Measurements from ENCODE around the gene NPTX1.

Gene NPTX1, protein sequence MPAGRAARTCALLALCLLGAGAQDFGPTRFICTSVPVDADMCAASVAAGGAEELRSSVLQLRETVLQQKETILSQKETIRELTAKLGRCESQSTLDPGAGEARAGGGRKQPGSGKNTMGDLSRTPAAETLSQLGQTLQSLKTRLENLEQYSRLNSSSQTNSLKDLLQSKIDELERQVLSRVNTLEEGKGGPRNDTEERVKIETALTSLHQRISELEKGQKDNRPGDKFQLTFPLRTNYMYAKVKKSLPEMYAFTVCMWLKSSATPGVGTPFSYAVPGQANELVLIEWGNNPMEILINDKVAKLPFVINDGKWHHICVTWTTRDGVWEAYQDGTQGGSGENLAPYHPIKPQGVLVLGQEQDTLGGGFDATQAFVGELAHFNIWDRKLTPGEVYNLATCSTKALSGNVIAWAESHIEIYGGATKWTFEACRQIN

DNA sequence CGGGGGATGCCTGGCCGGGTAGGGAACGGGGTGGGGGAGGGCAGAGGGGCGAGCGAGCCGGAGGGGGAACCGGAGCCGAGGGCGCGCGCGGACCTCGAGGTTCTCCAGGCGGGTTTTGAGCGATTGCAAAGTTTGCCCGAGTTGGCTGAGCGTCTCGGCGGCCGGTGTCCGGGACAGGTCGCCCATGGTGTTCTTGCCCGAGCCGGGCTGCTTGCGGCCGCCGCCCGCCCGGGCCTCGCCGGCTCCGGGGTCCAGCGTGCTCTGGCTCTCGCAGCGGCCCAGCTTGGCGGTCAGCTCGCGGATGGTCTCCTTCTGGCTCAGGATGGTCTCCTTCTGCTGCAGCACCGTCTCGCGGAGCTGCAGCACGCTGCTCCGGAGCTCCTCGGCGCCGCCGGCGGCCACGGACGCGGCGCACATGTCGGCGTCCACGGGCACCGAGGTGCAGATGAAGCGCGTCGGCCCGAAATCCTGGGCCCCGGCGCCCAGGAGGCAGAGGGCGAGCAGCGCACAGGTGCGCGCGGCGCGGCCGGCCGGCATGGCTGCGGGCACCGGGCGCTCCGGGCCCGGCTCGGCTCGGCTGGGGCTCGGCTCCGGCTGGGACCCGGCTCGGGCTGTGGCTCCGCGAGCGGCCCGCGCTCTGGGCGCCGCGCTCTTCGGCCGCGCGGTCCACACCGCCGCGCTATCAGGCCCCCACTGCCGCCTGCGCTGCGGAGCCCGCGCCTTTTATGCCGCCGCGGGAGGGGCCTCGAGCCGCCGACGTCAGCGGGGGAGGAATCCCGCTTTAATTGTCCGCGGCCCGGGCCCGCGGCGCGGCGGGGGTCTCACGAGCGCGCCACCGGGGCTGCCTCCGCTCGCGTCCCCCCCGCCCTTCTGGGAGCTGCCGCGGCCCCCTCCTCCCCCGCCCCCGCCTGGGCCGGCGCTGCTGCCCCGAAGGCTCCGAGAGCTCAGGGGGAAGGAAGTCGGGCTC, at the start of gene NPTX1:
NPTX1 (minus strand) TSS at position 698 of the 967 bp plus-strand sequence; CDS start at position 537, 161 bp downstream.
- H3K9me3 ChIP-seq (ENCODE audit: control insufficient read depth in 1 of 2, low read length in 2 of 2): no peaks in the 10 kb centered on the region
- H3K4me1 ChIP-seq (ENCODE audit: control insufficient read depth in 1 of 2, insufficient read depth in 2 of 2, low read length in 2 of 2): peaks cover 0 to 43% of the 10 kb centered on the region in 2 donors
- H3K36me3 ChIP-seq (ENCODE audit: control insufficient read depth in 1 of 2, insufficient read depth in 2 of 2, low read length in 2 of 2): peaks cover 0 to 4% of the 10 kb centered on the region in 2 donors
- peaks cover 53% of the 10 kb centered on the region for H3K27me3 ChIP-seq (ENCODE audit: low read depth, low read length)
- peak within 1 kb of the TSS in 1 of 2 donors; percentile 69 for H3K4me3 ChIP-seq (ENCODE audit: low read depth in 1 of 2, low read length in 2 of 2)
- no peak within 1 kb of the TSS for H3K27ac ChIP-seq (ENCODE audit: low read length)

DNA sequence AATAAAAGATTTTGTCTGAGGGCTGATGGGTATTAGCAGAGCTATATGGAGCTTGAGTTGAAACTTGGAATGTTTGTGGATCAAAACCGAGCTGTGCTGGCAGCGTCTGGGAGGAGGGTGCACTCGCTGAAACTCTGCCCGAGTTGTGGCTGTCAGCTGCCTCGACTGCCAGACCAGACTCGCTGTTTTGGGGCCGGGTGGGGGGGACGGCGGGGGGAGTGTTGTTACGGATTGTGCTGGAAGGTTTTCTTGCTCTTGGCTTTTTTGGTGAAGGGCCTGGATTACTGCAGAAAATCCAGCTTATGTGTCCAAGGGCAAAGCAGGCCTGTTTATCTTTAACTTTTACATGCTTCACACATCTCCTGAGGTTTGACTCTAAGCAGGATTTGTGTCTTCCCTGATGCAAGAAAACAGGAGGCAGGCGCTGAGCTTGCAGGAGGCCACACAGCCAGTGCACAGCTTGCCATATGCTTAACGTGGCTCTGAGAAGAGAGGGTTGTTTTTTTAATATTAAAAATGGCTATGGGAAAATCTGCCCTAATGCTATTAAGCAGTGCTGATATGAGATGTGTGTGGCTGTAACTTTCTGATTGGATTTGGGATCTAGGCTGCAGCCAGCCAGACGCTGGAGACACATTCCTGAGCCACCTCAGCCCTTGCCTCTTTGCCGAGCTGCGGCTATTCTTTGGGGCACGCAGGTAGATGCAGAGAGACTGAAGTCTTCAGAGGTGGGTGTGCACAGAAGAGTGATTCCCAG, 47.7 kb upstream of the NPTX1 start:
- no peaks in the 10 kb centered on the region for H3K9me3 ChIP-seq (ENCODE audit: control insufficient read depth in 1 of 2, low read length in 2 of 2)
- H3K4me1 ChIP-seq (ENCODE audit: control insufficient read depth in 1 of 2, insufficient read depth in 2 of 2, low read length in 2 of 2): peaks cover 0 to 14% of the 10 kb centered on the region in 2 donors
- H3K27me3 ChIP-seq (ENCODE audit: low read depth, low read length): no peaks in the 10 kb centered on the region
- H3K36me3 ChIP-seq (ENCODE audit: control insufficient read depth in 1 of 2, insufficient read depth in 2 of 2, low read length in 2 of 2): no peaks in the 10 kb centered on the region
- no peak overlapping the region for H3K4me3 ChIP-seq (ENCODE audit: low read depth in 1 of 2, low read length in 2 of 2)
- no peak overlapping the region for H3K27ac ChIP-seq (ENCODE audit: low read length)

DNA sequence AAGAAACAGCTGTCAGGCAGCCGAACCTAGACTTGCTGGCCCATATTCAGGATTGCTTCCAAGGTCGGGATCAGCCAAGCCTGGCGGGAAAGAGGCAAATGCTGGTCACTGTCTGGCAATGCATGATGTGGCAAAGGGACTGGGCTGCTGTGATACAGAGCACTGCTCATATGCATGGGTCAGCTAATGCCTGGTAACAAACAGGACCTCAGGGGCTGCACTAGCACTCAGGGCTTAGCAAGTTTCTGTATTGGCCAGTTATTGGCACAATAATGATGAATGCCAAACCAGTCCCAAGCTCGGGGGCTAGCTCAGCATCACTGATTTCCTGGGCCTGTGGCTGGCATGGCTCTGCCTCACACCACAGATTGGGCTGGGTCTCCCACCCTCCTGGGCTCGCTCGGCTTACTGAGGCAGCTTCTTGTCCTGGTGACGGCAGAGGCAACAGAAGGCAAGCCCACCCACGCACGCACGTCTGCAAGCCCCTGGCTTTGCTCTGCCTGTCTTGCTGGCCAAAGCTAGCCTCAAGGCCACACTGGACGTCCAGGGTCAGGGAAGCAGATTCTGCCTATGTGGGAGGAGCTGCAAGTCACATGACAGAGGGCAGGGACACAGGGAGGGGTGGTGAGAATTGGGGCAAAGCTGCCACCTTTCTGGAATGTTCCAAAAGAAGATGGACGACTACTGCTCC, 46.8 kb upstream of the NPTX1 start:
- Histone ChIP-seq H3K36me3 (ENCODE audit: control insufficient read depth in 1 of 2, insufficient read depth in 2 of 2, low read length in 2 of 2) (no peaks in the 10 kb centered on the region), H3K4me1 (ENCODE audit: control insufficient read depth in 1 of 2, insufficient read depth in 2 of 2, low read length in 2 of 2) (peaks cover 0 to 9% of the 10 kb centered on the region in 2 donors), H3K27ac (ENCODE audit: low read length) (no peak overlapping the region), H3K9me3 (ENCODE audit: control insufficient read depth in 1 of 2, low read length in 2 of 2) (no peaks in the 10 kb centered on the region), H3K27me3 (ENCODE audit: low read depth, low read length) (no peaks in the 10 kb centered on the region), H3K4me3 (ENCODE audit: low read depth in 1 of 2, low read length in 2 of 2) (no peak overlapping the region)

DNA sequence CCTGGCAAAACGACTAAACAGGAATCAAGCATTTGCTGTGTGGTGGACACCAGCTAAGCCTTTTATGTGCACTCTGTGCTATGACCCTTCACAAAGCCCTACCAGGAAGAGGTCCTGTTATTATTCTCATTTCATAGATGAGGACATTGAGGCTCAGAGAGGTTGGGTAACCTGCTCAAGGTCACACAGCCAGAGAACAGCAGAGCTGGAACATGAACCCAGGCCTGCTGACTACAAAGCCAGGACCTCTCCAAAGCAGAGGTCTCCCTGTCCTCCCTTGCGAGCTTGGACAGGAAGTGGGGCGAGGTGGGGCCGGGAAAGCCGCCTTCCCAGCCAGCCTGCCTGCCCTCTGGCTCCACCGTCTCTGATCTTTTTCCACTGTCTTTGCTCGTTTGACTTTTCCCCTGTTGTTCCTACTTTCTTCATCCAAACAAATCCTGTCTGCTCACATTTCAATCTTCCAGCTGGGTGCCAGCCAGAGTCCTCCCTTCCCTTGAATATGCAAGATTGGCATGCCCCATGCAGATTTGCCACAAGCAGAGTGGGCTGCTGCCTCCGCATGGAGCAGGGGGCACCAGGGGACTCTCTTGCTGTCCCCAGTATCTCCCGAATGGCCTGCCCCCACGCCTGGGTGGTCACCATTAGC, 44.5 kb upstream of the NPTX1 start:
- no peak overlapping the region for H3K27ac ChIP-seq (ENCODE audit: low read length)
- H3K4me1 ChIP-seq (ENCODE audit: control insufficient read depth in 1 of 2, insufficient read depth in 2 of 2, low read length in 2 of 2): peaks cover 0 to 9% of the 10 kb centered on the region in 2 donors
- H3K27me3 ChIP-seq (ENCODE audit: low read depth, low read length): no peaks in the 10 kb centered on the region
- no peak overlapping the region for H3K4me3 ChIP-seq (ENCODE audit: low read depth in 1 of 2, low read length in 2 of 2)
- H3K9me3 ChIP-seq (ENCODE audit: control insufficient read depth in 1 of 2, low read length in 2 of 2): no peaks in the 10 kb centered on the region
- no peaks in the 10 kb centered on the region for H3K36me3 ChIP-seq (ENCODE audit: control insufficient read depth in 1 of 2, insufficient read depth in 2 of 2, low read length in 2 of 2)

DNA sequence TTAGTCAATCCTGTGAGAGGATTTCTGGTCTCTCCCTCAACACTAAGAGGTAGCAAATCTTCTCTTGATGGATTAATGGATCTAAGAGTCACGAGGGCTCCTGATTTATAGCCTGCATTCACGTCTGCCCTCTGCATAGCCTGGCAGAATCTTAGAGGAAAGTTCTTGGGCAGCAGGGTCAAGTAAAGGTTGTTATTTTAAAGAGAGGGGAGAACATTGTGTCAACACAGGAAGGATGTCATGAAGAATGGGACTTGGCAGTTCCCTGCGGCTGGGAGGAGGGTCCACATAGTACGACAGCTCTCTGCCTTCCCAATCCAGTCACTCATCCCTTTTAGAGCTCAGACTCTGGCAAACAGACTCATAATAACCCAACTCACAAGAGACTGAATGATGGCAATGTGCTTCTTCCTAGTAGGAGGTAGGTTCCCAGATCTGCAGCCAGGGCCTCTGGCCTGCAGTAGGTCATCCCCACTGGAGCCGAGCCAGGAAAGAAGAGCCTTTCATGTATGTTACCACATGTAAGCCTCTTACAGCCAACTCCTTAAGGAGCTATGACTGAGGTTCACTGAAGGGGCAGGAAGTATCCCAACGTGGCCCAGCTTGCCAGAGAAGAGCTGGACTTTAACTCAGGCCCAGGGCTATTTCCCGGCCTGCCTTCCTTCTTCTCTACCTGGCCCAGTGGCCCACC, 42.8 kb upstream of the NPTX1 start:
- no peaks in the 10 kb centered on the region for H3K36me3 ChIP-seq (ENCODE audit: control insufficient read depth in 1 of 2, insufficient read depth in 2 of 2, low read length in 2 of 2)
- no peak overlapping the region for H3K4me3 ChIP-seq (ENCODE audit: low read depth in 1 of 2, low read length in 2 of 2)
- no peaks in the 10 kb centered on the region for H3K27me3 ChIP-seq (ENCODE audit: low read depth, low read length)
- H3K4me1 ChIP-seq (ENCODE audit: control insufficient read depth in 1 of 2, insufficient read depth in 2 of 2, low read length in 2 of 2): peaks cover 0 to 3% of the 10 kb centered on the region in 2 donors
- no peaks in the 10 kb centered on the region for H3K9me3 ChIP-seq (ENCODE audit: control insufficient read depth in 1 of 2, low read length in 2 of 2)
- H3K27ac ChIP-seq (ENCODE audit: low read length): no peak overlapping the region

DNA sequence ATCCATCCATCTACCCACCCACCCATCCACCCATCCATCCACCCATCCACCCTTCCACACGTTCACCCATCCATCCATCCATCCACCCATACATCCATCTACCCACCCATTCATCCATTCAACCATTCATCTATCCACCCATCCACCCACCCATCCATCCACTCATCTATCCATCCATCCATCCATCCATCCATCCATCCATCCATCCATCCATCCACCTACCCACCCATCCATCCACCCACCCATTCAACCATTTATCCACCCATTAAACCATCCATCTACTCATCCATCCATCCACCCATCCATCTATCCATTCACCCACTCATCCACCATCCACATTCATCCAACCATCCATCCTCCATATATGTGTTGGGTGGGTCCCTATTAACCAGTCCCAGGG, 42.0 kb upstream of the NPTX1 start:
- Histone ChIP-seq H3K27me3 (ENCODE audit: low read depth, low read length) (no peaks in the 10 kb centered on the region), H3K9me3 (ENCODE audit: control insufficient read depth in 1 of 2, low read length in 2 of 2) (no peaks in the 10 kb centered on the region), H3K27ac (ENCODE audit: low read length) (no peak overlapping the region), H3K4me1 (ENCODE audit: control insufficient read depth in 1 of 2, insufficient read depth in 2 of 2, low read length in 2 of 2) (no peaks in the 10 kb centered on the region), H3K36me3 (ENCODE audit: control insufficient read depth in 1 of 2, insufficient read depth in 2 of 2, low read length in 2 of 2) (no peaks in the 10 kb centered on the region), H3K4me3 (ENCODE audit: low read depth in 1 of 2, low read length in 2 of 2) (no peak overlapping the region)

DNA sequence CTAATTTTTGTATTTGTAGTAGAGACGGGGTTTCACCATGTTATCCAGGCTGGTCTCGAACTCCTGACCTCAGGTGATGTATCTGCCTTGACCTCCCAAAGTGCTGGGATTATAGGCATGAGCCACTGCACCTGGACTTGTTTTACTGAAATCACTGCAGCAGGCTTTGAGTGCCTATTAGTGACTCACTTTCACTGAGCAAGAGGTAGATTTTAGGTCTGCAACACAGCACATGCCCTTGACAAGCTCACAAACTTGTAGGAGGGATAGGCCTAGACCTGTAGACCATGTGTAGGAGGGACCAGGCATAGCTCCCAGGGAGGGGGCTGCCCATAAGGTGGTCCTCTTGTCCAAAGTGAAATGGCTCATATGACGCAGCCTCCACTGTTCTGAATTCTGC, 41.2 kb upstream of the NPTX1 start:
- Histone ChIP-seq H3K4me3 (ENCODE audit: low read depth in 1 of 2, low read length in 2 of 2) (no peak overlapping the region), H3K4me1 (ENCODE audit: control insufficient read depth in 1 of 2, insufficient read depth in 2 of 2, low read length in 2 of 2) (no peaks in the 10 kb centered on the region), H3K27ac (ENCODE audit: low read length) (no peak overlapping the region), H3K36me3 (ENCODE audit: control insufficient read depth in 1 of 2, insufficient read depth in 2 of 2, low read length in 2 of 2) (no peaks in the 10 kb centered on the region), H3K9me3 (ENCODE audit: control insufficient read depth in 1 of 2, low read length in 2 of 2) (no peaks in the 10 kb centered on the region), H3K27me3 (ENCODE audit: low read depth, low read length) (no peaks in the 10 kb centered on the region)

DNA sequence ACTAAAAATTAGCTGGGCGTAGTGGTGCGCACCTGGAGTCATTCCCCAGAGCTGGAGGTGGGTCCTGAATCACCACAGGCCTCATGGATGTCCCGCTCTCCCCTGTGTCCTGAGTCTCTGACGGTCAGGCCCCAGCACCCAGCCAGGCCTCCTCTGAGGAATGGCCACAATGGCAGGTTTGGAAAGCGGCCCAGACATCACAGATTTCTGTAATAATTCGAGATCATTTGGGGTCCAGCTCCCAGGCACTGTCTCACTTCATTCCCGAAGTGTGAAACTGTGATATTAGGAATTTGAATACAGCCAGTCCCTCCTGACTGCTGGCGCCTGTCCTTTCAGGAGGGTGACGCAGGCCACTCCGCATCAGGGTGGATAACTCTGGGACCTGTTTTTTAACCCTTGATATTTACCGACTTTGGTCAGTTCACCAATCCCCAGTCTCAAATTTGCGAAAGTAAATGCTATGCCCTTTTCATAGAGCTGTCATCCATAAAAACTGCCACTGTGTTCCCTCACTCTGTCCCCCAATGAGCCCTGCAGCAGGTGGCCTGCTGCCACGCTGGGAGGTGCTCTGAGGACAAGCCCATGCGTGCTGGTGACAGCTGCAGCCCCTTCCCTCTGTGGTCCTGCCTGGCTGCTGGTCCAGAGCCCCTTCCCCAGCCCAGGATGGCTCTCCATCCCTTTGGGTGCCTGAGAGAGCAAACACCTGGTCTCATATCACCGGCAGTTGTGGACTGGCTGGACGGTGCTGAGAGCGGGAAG, 39.9 kb upstream of the NPTX1 start:
- no peak overlapping the region for H3K4me3 ChIP-seq (ENCODE audit: low read depth in 1 of 2, low read length in 2 of 2)
- no peak overlapping the region for H3K27ac ChIP-seq (ENCODE audit: low read length)
- H3K4me1 ChIP-seq (ENCODE audit: control insufficient read depth in 1 of 2, insufficient read depth in 2 of 2, low read length in 2 of 2): no peaks in the 10 kb centered on the region
- no peaks in the 10 kb centered on the region for H3K9me3 ChIP-seq (ENCODE audit: control insufficient read depth in 1 of 2, low read length in 2 of 2)
- no peaks in the 10 kb centered on the region for H3K36me3 ChIP-seq (ENCODE audit: control insufficient read depth in 1 of 2, insufficient read depth in 2 of 2, low read length in 2 of 2)
- no peaks in the 10 kb centered on the region for H3K27me3 ChIP-seq (ENCODE audit: low read depth, low read length)

DNA sequence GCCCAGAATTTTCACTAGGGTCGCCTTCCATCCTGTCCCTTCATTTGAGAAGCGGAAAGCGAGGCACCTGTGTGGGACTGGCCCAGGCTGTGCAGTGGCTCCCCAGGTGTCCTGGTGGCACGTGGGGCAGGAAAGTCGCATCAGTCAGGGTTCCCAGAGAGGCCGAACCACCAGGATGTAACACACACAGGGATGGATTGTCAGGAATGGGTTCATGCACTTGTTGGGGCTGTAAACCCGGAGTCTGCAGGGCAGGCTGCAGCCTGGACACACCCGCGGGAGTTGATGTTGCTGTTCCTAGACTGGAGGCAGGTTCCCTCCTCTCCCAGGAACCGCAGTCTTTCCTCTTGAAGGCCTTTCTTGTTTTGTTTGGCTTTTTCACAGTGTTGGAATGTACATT, 37.5 kb upstream of the NPTX1 start:
- Histone ChIP-seq H3K27me3 (ENCODE audit: low read depth, low read length) (no peaks in the 10 kb centered on the region), H3K27ac (ENCODE audit: low read length) (no peak overlapping the region), H3K36me3 (ENCODE audit: control insufficient read depth in 1 of 2, insufficient read depth in 2 of 2, low read length in 2 of 2) (no peaks in the 10 kb centered on the region), H3K4me3 (ENCODE audit: low read depth in 1 of 2, low read length in 2 of 2) (no peak overlapping the region), H3K4me1 (ENCODE audit: control insufficient read depth in 1 of 2, insufficient read depth in 2 of 2, low read length in 2 of 2) (no peaks in the 10 kb centered on the region), H3K9me3 (ENCODE audit: control insufficient read depth in 1 of 2, low read length in 2 of 2) (no peaks in the 10 kb centered on the region)
